Mucosa of descending colon (tissue), 3 donors: ENCODE measurements around the gene ATP2A2. TPM values are rescaled to one million over a fixed set of nuclear protein-coding genes. Genes with fewer than 3 reads are reported as not detected.
A peak's percentile ranks its signal among the peaks of the same experiment; 100 is the strongest.

Experiments
- ATAC-seq: fragments of 200-7000 bp; cut with Tn5 transposase; one replicate; pipeline ENCODE4 v1.9.1; 2020; ENCODE audit warnings: mild to moderate bottlenecking, moderate library complexity
- DNase-seq, 3 donors: peaks; one replicate each; pipeline ENCODE4 v3.0.0-alpha.2; 2020
- H3K36me3 ChIP-seq: fragments of 200-600 bp; one replicate; pipeline ENCODE4 v1.8.0; 2021; ENCODE audit warnings: low read depth, mild to moderate bottlenecking
- H3K4me1 ChIP-seq: fragments of 200-600 bp; one replicate; pipeline ENCODE4 v1.8.0; 2021; ENCODE audit warnings: low read depth, mild to moderate bottlenecking
- H3K4me3 ChIP-seq: fragments of 200-600 bp; one replicate; pipeline ENCODE4 v1.8.0; 2021; ENCODE audit warnings: mild to moderate bottlenecking
- H3K9me3 ChIP-seq: fragments of 200-600 bp; one replicate; pipeline ENCODE4 v1.8.0; 2021; ENCODE audit warnings: mild to moderate bottlenecking
- intact Hi-C, 2 donors: fragments of 100-400 bp; cut with DNase I in 1 of 2; cut with micrococcal nuclease in 1 of 2; formaldehyde crosslinking; loops; one replicate each; pipeline versions ENCODE4 v1.11.0 to v1.11.1; 2022; cut with DNase I, micrococcal nuclease
- total RNA-seq, 3 donors: library from RNA; stranded (reverse); fragmentation: NEBNext Ultra II Directional in 2 of 3; extraction: Animal tissue kit (Norgen Biotek cat#: 25700) in 2 of 3; gene quantifications; one replicate each; pipeline versions ENCODE4 v1.2.1 to v1.2.4, GENCODE V29; 2021 to 2023
- TF ChIP-seq, protein P1 (sequence below): fragments of 200-600 bp; IDR thresholded peaks from one replicate; pipeline ENCODE4 v1.8.0; 2022; ENCODE audit warnings: antibody characterized with exemption, mild to moderate bottlenecking
- donor health status: DM: no; HTN: no; CAD: no; lungs with moderate emphysema.
- donor health status: DM: no; HTN: no; CAD: no.
- donor health status: DM: no; HTN: yes; CAD: no.

ATP2A2 gene
- total RNA-seq, 3 donors from 2014 or later = 242 to 287 (median 259) TPM

DNA sequence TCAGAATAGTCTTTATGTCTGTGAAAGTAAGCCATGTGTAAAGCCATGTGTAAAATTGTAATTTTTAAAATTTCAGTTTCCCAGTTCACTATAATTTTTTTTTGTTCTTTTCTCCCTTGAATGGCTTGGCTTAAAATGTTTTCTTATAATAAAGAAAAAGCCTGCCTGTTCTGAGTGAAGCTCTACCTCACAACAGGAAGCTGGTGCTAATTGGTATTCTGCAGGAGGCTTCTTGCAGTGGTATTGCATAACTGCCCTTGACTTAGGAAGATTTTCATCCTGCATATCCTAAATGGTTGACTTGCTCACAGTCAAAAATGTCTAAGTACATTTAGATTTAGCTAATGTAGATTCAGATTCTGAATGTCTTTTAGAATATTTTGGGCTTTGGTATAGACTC is 49.5 kb downstream of the ATP2A2 start:
- H3K36me3 ChIP-seq = peaks cover 24% of the 10 kb centered on the region
- DNase-seq (no peak), ATAC-seq (no peak)
- no peak overlapping the region for H3K4me3 ChIP-seq
- TF ChIP-seq, protein P1, sequence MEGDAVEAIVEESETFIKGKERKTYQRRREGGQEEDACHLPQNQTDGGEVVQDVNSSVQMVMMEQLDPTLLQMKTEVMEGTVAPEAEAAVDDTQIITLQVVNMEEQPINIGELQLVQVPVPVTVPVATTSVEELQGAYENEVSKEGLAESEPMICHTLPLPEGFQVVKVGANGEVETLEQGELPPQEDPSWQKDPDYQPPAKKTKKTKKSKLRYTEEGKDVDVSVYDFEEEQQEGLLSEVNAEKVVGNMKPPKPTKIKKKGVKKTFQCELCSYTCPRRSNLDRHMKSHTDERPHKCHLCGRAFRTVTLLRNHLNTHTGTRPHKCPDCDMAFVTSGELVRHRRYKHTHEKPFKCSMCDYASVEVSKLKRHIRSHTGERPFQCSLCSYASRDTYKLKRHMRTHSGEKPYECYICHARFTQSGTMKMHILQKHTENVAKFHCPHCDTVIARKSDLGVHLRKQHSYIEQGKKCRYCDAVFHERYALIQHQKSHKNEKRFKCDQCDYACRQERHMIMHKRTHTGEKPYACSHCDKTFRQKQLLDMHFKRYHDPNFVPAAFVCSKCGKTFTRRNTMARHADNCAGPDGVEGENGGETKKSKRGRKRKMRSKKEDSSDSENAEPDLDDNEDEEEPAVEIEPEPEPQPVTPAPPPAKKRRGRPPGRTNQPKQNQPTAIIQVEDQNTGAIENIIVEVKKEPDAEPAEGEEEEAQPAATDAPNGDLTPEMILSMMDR = no peak
- intact Hi-C loops = no loop called here
- no peaks in the 10 kb centered on the region for H3K9me3 ChIP-seq
- no peaks in the 10 kb centered on the region for H3K4me1 ChIP-seq

DNA sequence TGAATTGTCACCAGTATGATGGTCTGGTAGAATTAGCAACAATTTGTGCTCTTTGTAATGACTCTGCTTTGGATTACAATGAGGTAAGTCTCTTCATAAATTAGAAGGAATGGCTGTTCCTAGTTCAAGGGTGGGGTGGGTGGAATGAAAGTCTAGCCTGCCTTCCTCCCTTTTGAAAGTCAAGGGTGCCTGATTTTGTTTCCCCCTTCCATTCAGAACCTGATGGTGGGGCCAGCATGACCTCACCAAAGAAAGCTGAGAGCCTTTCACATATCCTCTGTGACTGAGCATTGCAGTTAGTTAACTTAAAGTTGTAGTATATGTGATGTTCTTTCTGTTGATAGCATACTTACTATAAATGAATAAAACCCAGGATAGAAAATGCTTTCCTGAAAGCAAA is 52.2 kb downstream of the ATP2A2 start:
- intact Hi-C loops = no loop called here
- ATAC-seq (no peak), DNase-seq (no peak)
- Histone ChIP-seq H3K4me3 (no peak overlapping the region), H3K4me1 (peaks cover 3% of the 10 kb centered on the region), H3K36me3 (peaks cover 28% of the 10 kb centered on the region), H3K9me3 (no peaks in the 10 kb centered on the region)
- TF ChIP-seq, protein P1 = no peak

DNA sequence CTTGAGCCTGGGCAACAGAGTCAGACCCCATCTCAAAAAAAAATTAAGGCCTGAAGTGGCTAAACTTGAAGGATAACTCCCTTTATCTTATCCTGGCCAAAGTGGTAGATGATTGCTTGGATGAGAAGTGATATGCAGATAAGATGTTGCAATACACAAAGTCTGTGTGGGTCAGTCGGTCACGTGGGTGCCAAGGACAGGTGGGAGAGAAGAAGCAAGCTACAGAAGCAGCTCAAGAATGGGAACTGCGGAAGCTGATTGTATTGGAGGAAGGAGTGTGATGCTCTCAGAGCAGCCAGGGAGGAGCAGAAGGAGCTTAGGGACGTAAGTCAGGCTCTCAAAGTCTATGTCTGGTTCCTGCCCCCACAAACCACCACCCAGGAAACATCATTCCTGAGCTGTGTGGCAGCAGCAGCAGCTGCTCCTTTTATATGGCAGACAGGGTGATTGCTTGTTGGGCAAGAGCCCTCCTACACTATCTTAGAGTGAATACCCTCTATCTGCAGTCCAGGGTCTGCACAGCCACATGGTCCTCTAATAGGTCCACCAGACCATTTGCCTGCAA is 54.5 kb downstream of the ATP2A2 start:
- Histone ChIP-seq H3K4me1 (peaks cover 12% of the 10 kb centered on the region), H3K9me3 (no peaks in the 10 kb centered on the region), H3K4me3 (no peak overlapping the region), H3K36me3 (peaks cover 31% of the 10 kb centered on the region)
- TF ChIP-seq, protein P1 = no peak
- DNase-seq (no peak), ATAC-seq (no peak)
- intact Hi-C loops = no loop called here

DNA sequence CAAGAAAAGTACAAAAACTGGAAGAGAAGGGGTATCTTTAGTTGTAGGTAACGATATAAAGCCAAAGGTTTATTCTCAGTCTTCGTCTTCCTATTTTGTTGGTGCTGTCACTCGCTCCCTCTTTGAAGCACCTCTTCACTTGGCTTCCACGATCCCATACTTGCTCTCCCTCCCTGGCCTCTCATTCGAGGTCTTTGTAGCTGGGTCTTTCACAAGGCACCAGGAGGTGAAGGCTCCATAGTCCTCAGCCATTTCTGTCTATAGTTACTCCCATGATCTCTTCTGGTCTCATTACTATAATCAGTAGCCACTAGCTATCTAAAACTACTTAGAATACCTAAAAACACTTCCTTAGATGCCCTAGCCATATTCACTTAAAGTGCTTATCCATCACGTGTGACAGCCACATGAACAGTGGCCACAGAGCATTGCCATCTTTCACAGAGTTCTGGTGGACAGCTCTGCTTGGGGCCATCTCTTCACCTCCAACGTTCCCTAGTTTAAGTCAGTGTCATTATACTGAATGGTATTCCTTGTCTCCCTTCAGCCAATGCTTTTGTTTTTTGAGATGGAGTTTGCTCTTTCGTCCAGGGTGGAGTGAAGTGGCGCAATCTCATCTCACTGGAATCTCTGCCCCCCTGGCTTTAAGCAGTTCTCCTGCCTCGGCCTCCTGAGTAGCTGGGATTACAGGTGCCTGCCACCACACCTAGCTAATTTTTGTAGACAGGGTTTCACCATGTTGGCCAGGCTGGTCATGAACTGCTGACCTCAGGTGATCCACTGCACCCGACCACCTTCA is 57.1 kb downstream of the ATP2A2 start:
- DNase-seq (no peak), ATAC-seq (no peak)
- Histone ChIP-seq H3K4me1 (peaks cover 12% of the 10 kb centered on the region), H3K9me3 (no peaks in the 10 kb centered on the region), H3K36me3 (peaks cover 51% of the 10 kb centered on the region), H3K4me3 (no peak overlapping the region)
- intact Hi-C loops = no loop called here
- TF ChIP-seq, protein P1 = no peak

DNA sequence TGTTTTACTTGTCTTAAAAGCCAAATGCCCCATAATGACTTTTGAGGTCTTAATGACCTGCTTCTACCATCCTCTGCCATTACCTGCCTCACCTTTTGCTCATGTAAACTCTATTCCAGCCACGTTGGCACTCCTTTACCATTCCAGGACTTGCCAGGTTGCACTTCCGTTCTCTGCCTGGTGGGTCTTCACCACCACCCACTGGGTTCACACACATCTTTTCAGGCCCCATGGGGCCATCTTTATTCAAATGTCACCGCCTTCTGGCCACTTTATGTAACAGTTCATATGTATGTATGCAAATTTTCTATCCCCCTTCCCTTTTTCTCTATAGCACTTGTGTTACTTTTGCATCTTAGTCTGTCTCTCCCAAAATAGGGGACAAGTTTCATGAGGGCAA is 57.7 kb downstream of the ATP2A2 start:
- peaks cover 53% of the 10 kb centered on the region for H3K36me3 ChIP-seq
- no peak overlapping the region for H3K4me3 ChIP-seq
- H3K9me3 ChIP-seq = no peaks in the 10 kb centered on the region
- DNase-seq = no peak
- H3K4me1 ChIP-seq = peaks cover 12% of the 10 kb centered on the region
- TF ChIP-seq, protein P1 = no peak
- intact Hi-C loops = no loop called here
- ATAC-seq = peak; percentile 8
